A549 (cell line): ENCODE data around the gene CELF4. TPM values are rescaled to one million over a fixed set of nuclear protein-coding genes. Genes with fewer than 3 reads are reported as not detected.

Source experiments
- ATAC-seq, 2 experiments: fragments of 200-7000 bp in 1 of 2; fragments of >200 bp in 1 of 2; cut with Nextera tagmentation in 1 of 2; cut with Tn5 transposase in 1 of 2; 3 replicates each; pipeline versions ENCODE4 v1.8.0 to v1.9.1; 2018 to 2020; ENCODE audit warnings: mild to moderate bottlenecking in 1 of 2, moderate library complexity in 1 of 2
- CTCF ChIA-PET: fragments of 300-600 bp; sonication (Branson Sonifier 250); formaldehyde crosslinking; extraction: SDS; loops from one replicate; lab custom pipeline; 2021; ENCODE audit warnings: antibody characterized with exemption, inconsistent platforms; lab: Yijun Ruan, JAX
- POLR2A ChIA-PET: fragments of 350-600 bp; formaldehyde crosslinking; extraction: SDS; loops from one replicate; lab custom pipeline; 2021; ENCODE audit warnings: antibody characterized with exemption, inconsistent platforms; lab: Yijun Ruan, JAX
- DNase-seq, 2 experiments: peaks; one replicate each; pipeline versions ENCODE4 v3.0.0 to v3.0.0-alpha.2; 2011 to 2016; ENCODE audit warnings: low read depth in 1 of 2, low spot score in 1 of 2
- FAIRE-seq: peaks from 2 replicates; lab custom pipeline; 2011; peaks lifted over from hg19 to GRCh38; lab: Jason Lieb, UNC
- H3K27ac ChIP-seq, 2 experiments: fragments of >200 bp; sonication (Bioruptor Twin); formaldehyde crosslinking; 3 replicates each; pipeline ENCODE4 v1.5.1; 2016 to 2017
- H3K4me1 ChIP-seq: fragments of >200 bp; sonication (Bioruptor Twin); formaldehyde crosslinking; 3 replicates; pipeline ENCODE4 v1.6.1; 2016
- H3K4me2 ChIP-seq: fragments of >200 bp; sonication (Bioruptor Twin); formaldehyde crosslinking; 3 replicates; pipeline ENCODE4 v1.6.1; 2016
- H3K4me3 ChIP-seq: fragments of >200 bp; sonication (Bioruptor Twin); formaldehyde crosslinking; 3 replicates; pipeline ENCODE4 v1.5.1; 2016
- H3K9me3 ChIP-seq: fragments of >200 bp; sonication (Bioruptor Twin); formaldehyde crosslinking; 3 replicates; pipeline ENCODE4 v1.6.1; 2016
- ATOH8 ChIP-seq: fragments of 250-450 bp; sonication (Bioruptor Pico); IDR thresholded peaks from 2 replicates; pipeline ENCODE4 v1.5.0; 2020; ENCODE audit warnings: low read depth, mild to moderate bottlenecking, moderate library complexity
- BHLHE40 ChIP-seq: IDR thresholded peaks from 2 replicates; pipeline ENCODE4 v1.6.1; 2012; ENCODE audit warnings: low read depth, low read length, inconsistent platforms
- CEBPB ChIP-seq, 2 experiments: fragments of >200 bp in 1 of 2; sonication (Bioruptor Twin) in 1 of 2; formaldehyde crosslinking in 1 of 2; IDR thresholded peaks; 2 replicates each; pipeline ENCODE4 v1.6.1; 2012 to 2016
- E2F6 ChIP-seq: IDR thresholded peaks from 2 replicates; pipeline ENCODE4 v1.6.1; 2012; ENCODE audit warnings: low read depth, borderline replicate concordance
- EHF ChIP-seq: fragments of 250-450 bp; sonication (Bioruptor Pico); IDR thresholded peaks from 2 replicates; pipeline ENCODE4 v1.5.0; 2020; ENCODE audit warnings: mild to moderate bottlenecking
- EHMT2 ChIP-seq: fragments of 200-600 bp; sonication (generic); IDR thresholded peaks from 2 replicates; pipeline ENCODE4 v1.6.1; 2016; ENCODE audit warnings: antibody characterized with exemption, low read depth, mild to moderate bottlenecking, moderate library complexity
- ESRRA ChIP-seq: fragments of 150-350 bp; IDR thresholded peaks from 2 replicates; pipeline ENCODE4 v1.6.1; 2014; ENCODE audit warnings: mild to moderate bottlenecking, low read length, borderline replicate concordance
- FOSL2 ChIP-seq, 2 experiments: fragments of 450-650 bp in 1 of 2; fragments of >200 bp in 1 of 2; sonication (Bioruptor Twin) in 1 of 2; formaldehyde crosslinking; IDR thresholded peaks; 2 replicates each; pipeline versions ENCODE4 v1.5.0 to v1.6.1; 2016 to 2020; ENCODE audit warnings: mild to moderate bottlenecking in 1 of 2, moderate library complexity in 1 of 2
- HDAC2 ChIP-seq: fragments of 200-600 bp; sonication (generic); IDR thresholded peaks from 2 replicates; pipeline ENCODE4 v1.6.1; 2016
- KDM1A ChIP-seq: fragments of 200-600 bp; sonication (generic); IDR thresholded peaks from 2 replicates; pipeline ENCODE4 v1.6.1; 2016; ENCODE audit warnings: low read depth, mild to moderate bottlenecking
- KDM5A ChIP-seq: fragments of 200-600 bp; sonication (generic); IDR thresholded peaks from 2 replicates; pipeline ENCODE4 v1.6.1; 2016; ENCODE audit warnings: antibody characterized with exemption, mild to moderate bottlenecking
- MAX ChIP-seq: IDR thresholded peaks from 2 replicates; pipeline ENCODE4 v1.6.1; 2012
- MAZ ChIP-seq: fragments of 150-350 bp; IDR thresholded peaks from 2 replicates; pipeline ENCODE4 v1.6.1; 2014; ENCODE audit warnings: antibody characterized with exemption, low read depth, low read length, borderline replicate concordance
- NR3C1 ChIP-seq: fragments of >200 bp; sonication (Bioruptor Twin); formaldehyde crosslinking; IDR thresholded peaks from 3 replicates; pipeline ENCODE4 v1.6.1; 2017
- PHF8 ChIP-seq: fragments of 200-600 bp; sonication (generic); IDR thresholded peaks from 2 replicates; pipeline ENCODE4 v1.6.1; 2016; ENCODE audit warnings: low read depth, mild to moderate bottlenecking, antibody characterized with exemption, moderate library complexity, borderline replicate concordance
- POLR2AphosphoS2 ChIP-seq: conservative IDR thresholded peaks from 2 replicates; pipeline ENCODE4 v1.6.1; 2012; ENCODE audit warnings: low read length, improper control_type of control experiment, inconsistent platforms
- RCOR1 ChIP-seq: fragments of 150-350 bp; IDR thresholded peaks from 2 replicates; pipeline ENCODE4 v1.6.1; 2014; ENCODE audit warnings: antibody characterized with exemption, low read length, low read depth
- REST ChIP-seq: fragments of 200-600 bp; sonication (generic); IDR thresholded peaks from 2 replicates; pipeline ENCODE4 v1.6.1; 2016; ENCODE audit warnings: antibody characterized with exemption, mild to moderate bottlenecking, moderate library complexity
- RFX5 ChIP-seq: fragments of 450-650 bp; IDR thresholded peaks from 2 replicates; pipeline ENCODE4 v1.7.1; 2014; ENCODE audit warnings: antibody characterized with exemption, mild to moderate bottlenecking, moderate library complexity
- USF2 ChIP-seq: fragments of 450-650 bp; IDR thresholded peaks from 2 replicates; pipeline ENCODE4 v1.6.1; 2014; ENCODE audit warnings: antibody characterized with exemption
- ZC3H11A ChIP-seq: fragments of 450-650 bp; IDR thresholded peaks from 2 replicates; pipeline ENCODE4 v1.6.1; 2014; ENCODE audit warnings: antibody characterized with exemption, mild to moderate bottlenecking
- ZFP36 ChIP-seq: fragments of 450-650 bp; IDR thresholded peaks from 2 replicates; pipeline ENCODE4 v1.6.1; 2014; ENCODE audit warnings: borderline replicate concordance; ENCODE audit not compliant: partially characterized antibody
- ZNF302 ChIP-seq: fragments of 250-450 bp; sonication (Bioruptor Pico); IDR thresholded peaks from 2 replicates; pipeline ENCODE4 v1.9.0; 2021; ENCODE audit warnings: inconsistent platforms, mild to moderate bottlenecking, moderate library complexity
- ZSCAN20 ChIP-seq: fragments of 250-450 bp; sonication (Bioruptor Pico); IDR thresholded peaks from 2 replicates; pipeline ENCODE4 v1.8.0; 2022; ENCODE audit warnings: mild to moderate bottlenecking, moderate library complexity
- WGBS: methylation state at CpG from one replicate; pipeline ENCODE4 v1.1.6; 2017; ENCODE audit errors: missing lambda C conversion rate; 5-methylcytosine and 5-hydroxymethylcytosine counted together
- polyA plus RNA-seq, 4 experiments: library from polyadenylated mRNA; depleted of rRNA in 3 of 4; stranded (reverse); fragments of >200 nt; fragmentation: RNase III in 1 of 4; extraction: RNeasy Plus Mini Kit Qiagen cat#74134 plus additional on column Dnase treatment in 1 of 4; gene quantifications; 2 replicates in 3 of 4; 3 replicates in 1 of 4; pipeline ENCODE4 v1.2.3, GENCODE V29; 2011 to 2017
- TF ChIP-seq, protein P1 (sequence below): fragments of >200 bp; sonication (Bioruptor Twin); formaldehyde crosslinking; IDR thresholded peaks from 3 replicates; pipeline ENCODE4 v1.5.1; 2016

Gene CELF4
- polyA plus RNA-seq, 2 of the 4 experiments (the other 2 are of a cell fraction), result 0.08 TPM; not detected in 1

DNA sequence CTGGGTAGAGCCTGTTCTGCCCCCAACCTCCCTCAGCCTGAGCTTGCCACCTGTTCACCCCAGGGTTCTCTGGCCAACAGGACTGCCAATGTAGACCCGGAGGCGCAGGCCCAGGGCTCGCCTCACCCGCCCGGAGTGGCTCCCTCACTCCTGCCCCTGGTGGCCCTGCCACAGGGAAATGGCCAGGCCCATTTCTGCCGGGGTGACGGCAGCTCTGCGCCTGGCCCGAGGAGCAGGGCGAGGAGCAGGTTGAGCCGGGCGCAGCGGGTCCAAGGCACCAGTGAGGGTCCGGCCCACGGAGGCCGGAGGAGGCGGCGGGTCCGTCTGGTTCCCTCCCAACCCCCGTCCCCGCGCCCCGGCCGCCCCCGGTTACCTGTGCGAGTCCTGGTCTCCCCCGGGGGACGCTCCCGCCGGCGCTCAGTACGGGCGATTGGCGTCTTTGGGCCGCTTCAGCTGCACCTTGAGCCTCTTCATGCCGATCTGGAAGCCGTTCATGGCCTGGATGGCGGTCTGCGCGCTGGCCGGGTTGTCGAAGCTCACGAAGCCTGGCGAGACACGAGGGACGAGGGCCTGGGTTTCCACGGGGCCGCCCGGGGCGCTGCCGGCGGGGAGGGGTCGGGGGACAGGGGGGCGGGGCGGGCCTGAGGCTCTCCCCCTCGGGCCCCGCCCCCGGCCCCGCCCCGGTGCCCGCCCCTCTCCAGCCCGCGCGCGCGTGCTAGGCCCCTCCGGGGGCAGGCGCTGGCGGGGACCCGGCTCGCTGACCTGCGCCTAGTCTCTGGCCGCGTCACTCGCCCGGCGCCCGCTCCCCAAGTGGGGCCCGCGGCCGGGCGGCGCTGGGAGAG, 312.0 kb downstream of the CELF4 start:
- peak overlapping the region; percentile 91 for H3K4me2 ChIP-seq
- ATAC-seq, result peak; percentile 67 to 69

GRCh38 chr18:37252854-37253393, 312.7 kb downstream of the CELF4 start:
- WGBS, result 81% methylated on average over 11 of the region's 12 CpGs
- Histone ChIP-seq H3K4me2 (no peak overlapping the region), H3K4me1 (no peaks in the 10 kb centered on the region), H3K27ac (no peak overlapping the region), H3K4me3 (no peak overlapping the region), H3K9me3 (no peaks in the 10 kb centered on the region)
- ATAC-seq (no peak), FAIRE-seq (no peak), DNase-seq (no peak)
- CTCF ChIA-PET, result interaction anchor here (1.2 kb wide), 1 partner anchor 9 kb away, joined by 4 read pairs; no protein-coding TSS in a partner anchor
- TF ChIP-seq RCOR1, result no peak
- TF ChIP-seq, protein P1, sequence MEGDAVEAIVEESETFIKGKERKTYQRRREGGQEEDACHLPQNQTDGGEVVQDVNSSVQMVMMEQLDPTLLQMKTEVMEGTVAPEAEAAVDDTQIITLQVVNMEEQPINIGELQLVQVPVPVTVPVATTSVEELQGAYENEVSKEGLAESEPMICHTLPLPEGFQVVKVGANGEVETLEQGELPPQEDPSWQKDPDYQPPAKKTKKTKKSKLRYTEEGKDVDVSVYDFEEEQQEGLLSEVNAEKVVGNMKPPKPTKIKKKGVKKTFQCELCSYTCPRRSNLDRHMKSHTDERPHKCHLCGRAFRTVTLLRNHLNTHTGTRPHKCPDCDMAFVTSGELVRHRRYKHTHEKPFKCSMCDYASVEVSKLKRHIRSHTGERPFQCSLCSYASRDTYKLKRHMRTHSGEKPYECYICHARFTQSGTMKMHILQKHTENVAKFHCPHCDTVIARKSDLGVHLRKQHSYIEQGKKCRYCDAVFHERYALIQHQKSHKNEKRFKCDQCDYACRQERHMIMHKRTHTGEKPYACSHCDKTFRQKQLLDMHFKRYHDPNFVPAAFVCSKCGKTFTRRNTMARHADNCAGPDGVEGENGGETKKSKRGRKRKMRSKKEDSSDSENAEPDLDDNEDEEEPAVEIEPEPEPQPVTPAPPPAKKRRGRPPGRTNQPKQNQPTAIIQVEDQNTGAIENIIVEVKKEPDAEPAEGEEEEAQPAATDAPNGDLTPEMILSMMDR, result no peak
- TF ChIP-seq KDM5A, result no peak
- TF ChIP-seq EHMT2, result no peak
- TF ChIP-seq ZC3H11A, result no peak
- TF ChIP-seq NR3C1, result no peak
- TF ChIP-seq USF2, result no peak
- no peak for TF ChIP-seq REST
- no peak for TF ChIP-seq ZFP36
- no peak for TF ChIP-seq HDAC2
- TF ChIP-seq ZSCAN20 (CRISPR knock-in tag), result no peak
- no peak for TF ChIP-seq RFX5
- TF ChIP-seq E2F6, result no peak
- TF ChIP-seq POLR2AphosphoS2, result no peak
- no peak for TF ChIP-seq KDM1A
- TF ChIP-seq PHF8, result no peak
- TF ChIP-seq ATOH8 (CRISPR knock-in tag), result no peak
- no peak for TF ChIP-seq MAZ
- TF ChIP-seq BHLHE40, result no peak
- POLR2A ChIA-PET, result no interaction called here

More for the DNA sequence above, 312.0 kb downstream of the CELF4 start:
- 77% methylated on average over 8 of the region's 83 CpGs for WGBS
- Histone ChIP-seq H3K9me3 (no peaks in the 10 kb centered on the region), H3K27ac (peak overlapping the region; percentile 63 to 84), H3K4me1 (no peaks in the 10 kb centered on the region), H3K4me3 (peak overlapping the region; percentile 66)
- TF ChIP-seq EHF, result no peak
- no peak for TF ChIP-seq MAZ
- no peak for TF ChIP-seq ZNF302 (CRISPR knock-in tag)
- no peak for TF ChIP-seq FOSL2 (IDR thresholded peaks at IDR 0.05)
- no peak for TF ChIP-seq FOSL2 (CRISPR knock-in tag; IDR thresholded peaks at IDR 0.05)
- no peak for TF ChIP-seq KDM1A
- no peak for TF ChIP-seq ZSCAN20 (CRISPR knock-in tag)
- TF ChIP-seq ESRRA, result no peak
- no peak for TF ChIP-seq ZC3H11A
- no peak for TF ChIP-seq MAX
- TF ChIP-seq RFX5, result no peak
- TF ChIP-seq CEBPB (IDR thresholded peaks at IDR 0.05), result no peak
- CTCF ChIA-PET, result interaction anchor here (1.2 kb wide), 1 partner anchor 8 kb away, joined by 4 read pairs; no protein-coding TSS in a partner anchor
- POLR2A ChIA-PET, result no interaction called here
- DNase-seq (peak in 1 of 2 experiments; percentile 21), FAIRE-seq (no peak)
